Breast epithelium (tissue), 3 donors: ENCODE measurements around the gene STEAP4.

Source experiments
- CTCF ChIP-seq, 3 donors: fragments of 450-650 bp; IDR thresholded peaks; one replicate each; pipeline ENCODE4 v1.5.1; 2016 to 2017; ENCODE audit warnings: antibody characterized with exemption in 3 of 3, mild to moderate bottlenecking in 3 of 3, moderate library complexity in 3 of 3
- POLR2AphosphoS5 ChIP-seq, 3 donors: sonication (generic); formaldehyde crosslinking; IDR thresholded peaks; one replicate each; pipeline ENCODE4 v1.6.1; 2017; ENCODE audit warnings: antibody characterized with exemption in 3 of 3

- TF ChIP-seq POLR2AphosphoS5 (IDR thresholded peaks at IDR 0.05) (no peak), CTCF (IDR thresholded peaks at IDR 0.05) (no peak)
These were observed 4.2 kb downstream of the STEAP4 start for GRCh38 chr7:88302486-88302885.
